ENCODE measurements around the gene NECTIN3.

- no peak for TF ChIP-seq POLR2A (IDR thresholded peaks at IDR 0.05)
- TF ChIP-seq, protein P1, sequence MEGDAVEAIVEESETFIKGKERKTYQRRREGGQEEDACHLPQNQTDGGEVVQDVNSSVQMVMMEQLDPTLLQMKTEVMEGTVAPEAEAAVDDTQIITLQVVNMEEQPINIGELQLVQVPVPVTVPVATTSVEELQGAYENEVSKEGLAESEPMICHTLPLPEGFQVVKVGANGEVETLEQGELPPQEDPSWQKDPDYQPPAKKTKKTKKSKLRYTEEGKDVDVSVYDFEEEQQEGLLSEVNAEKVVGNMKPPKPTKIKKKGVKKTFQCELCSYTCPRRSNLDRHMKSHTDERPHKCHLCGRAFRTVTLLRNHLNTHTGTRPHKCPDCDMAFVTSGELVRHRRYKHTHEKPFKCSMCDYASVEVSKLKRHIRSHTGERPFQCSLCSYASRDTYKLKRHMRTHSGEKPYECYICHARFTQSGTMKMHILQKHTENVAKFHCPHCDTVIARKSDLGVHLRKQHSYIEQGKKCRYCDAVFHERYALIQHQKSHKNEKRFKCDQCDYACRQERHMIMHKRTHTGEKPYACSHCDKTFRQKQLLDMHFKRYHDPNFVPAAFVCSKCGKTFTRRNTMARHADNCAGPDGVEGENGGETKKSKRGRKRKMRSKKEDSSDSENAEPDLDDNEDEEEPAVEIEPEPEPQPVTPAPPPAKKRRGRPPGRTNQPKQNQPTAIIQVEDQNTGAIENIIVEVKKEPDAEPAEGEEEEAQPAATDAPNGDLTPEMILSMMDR (IDR thresholded peaks at IDR 0.05), result no peak
Measured at GRCh38 chr3:111190518-111190917, 118.9 kb downstream of the NECTIN3 start.

Data from breast epithelium (tissue), 3 donors.